Endothelial cell (in vitro differentiated cells): ENCODE data around the gene MARF1. TPM values are rescaled to one million over a fixed set of nuclear protein-coding genes. Genes with fewer than 3 reads are reported as not detected.
A peak's percentile ranks its signal among the peaks of the same experiment; 100 is the strongest.

Experiments used
- DNase-seq: peaks from one replicate; pipeline ENCODE4 v3.0.0; 2021; ENCODE audit warnings: low spot score
- H3K27ac Mint-ChIP-seq: one replicate; pipeline ENCODE4 v1.8.0; 2021; ENCODE audit warnings: mixed read lengths, inconsistent platforms; ENCODE audit not compliant: unreplicated experiment
- H3K27me3 Mint-ChIP-seq: one replicate; pipeline ENCODE4 v1.8.0; 2021; ENCODE audit warnings: mild to moderate bottlenecking, moderate library complexity, mixed read lengths, inconsistent platforms; ENCODE audit not compliant: unreplicated experiment
- H3K36me3 Mint-ChIP-seq: one replicate; pipeline ENCODE4 v1.8.0; 2021; ENCODE audit warnings: mild to moderate bottlenecking, low read depth, mixed read lengths, inconsistent platforms; ENCODE audit not compliant: unreplicated experiment
- H3K4me1 Mint-ChIP-seq: one replicate; pipeline ENCODE4 v1.8.0; 2021; ENCODE audit warnings: mild to moderate bottlenecking, mixed read lengths, inconsistent platforms; ENCODE audit not compliant: unreplicated experiment
- H3K4me3 Mint-ChIP-seq: one replicate; pipeline ENCODE4 v1.8.0; 2021; ENCODE audit warnings: mild to moderate bottlenecking, mixed read lengths, inconsistent platforms; ENCODE audit not compliant: unreplicated experiment
- H3K9me3 Mint-ChIP-seq: one replicate; pipeline ENCODE4 v1.8.0; 2021; ENCODE audit warnings: mixed read lengths, inconsistent platforms; ENCODE audit not compliant: unreplicated experiment
- CTCF ChIP-seq: fragments of 200-600 bp; sonication (generic); IDR thresholded peaks from one replicate; pipeline ENCODE4 v1.5.0; 2021; ENCODE audit warnings: antibody characterized with exemption; ENCODE audit not compliant: unreplicated experiment
- total RNA-seq: library from RNA; stranded (reverse); fragmentation: NEBNext Ultra II Directional; extraction: Animal tissue kit (Norgen Biotek cat#: 25700); gene quantifications from one replicate; pipeline ENCODE4 v1.2.1, GENCODE V29; 2021; ENCODE audit not compliant: unreplicated experiment

MARF1 gene
- total RNA-seq, 1 donor from 2014 or later = 55.2 TPM

GRCh38 chr16:15592324-15592723 is 50.6 kb downstream of the MARF1 start:
- peaks cover 34% of the 10 kb centered on the region for H3K36me3 Mint-ChIP-seq
- no peak overlapping the region for H3K27ac Mint-ChIP-seq
- H3K4me3 Mint-ChIP-seq = no peak overlapping the region
- H3K9me3 Mint-ChIP-seq = no peaks in the 10 kb centered on the region
- TF ChIP-seq CTCF = no peak
- peaks cover 32% of the 10 kb centered on the region for H3K4me1 Mint-ChIP-seq
- peaks cover 2% of the 10 kb centered on the region for H3K27me3 Mint-ChIP-seq
- DNase-seq = no peak

DNA sequence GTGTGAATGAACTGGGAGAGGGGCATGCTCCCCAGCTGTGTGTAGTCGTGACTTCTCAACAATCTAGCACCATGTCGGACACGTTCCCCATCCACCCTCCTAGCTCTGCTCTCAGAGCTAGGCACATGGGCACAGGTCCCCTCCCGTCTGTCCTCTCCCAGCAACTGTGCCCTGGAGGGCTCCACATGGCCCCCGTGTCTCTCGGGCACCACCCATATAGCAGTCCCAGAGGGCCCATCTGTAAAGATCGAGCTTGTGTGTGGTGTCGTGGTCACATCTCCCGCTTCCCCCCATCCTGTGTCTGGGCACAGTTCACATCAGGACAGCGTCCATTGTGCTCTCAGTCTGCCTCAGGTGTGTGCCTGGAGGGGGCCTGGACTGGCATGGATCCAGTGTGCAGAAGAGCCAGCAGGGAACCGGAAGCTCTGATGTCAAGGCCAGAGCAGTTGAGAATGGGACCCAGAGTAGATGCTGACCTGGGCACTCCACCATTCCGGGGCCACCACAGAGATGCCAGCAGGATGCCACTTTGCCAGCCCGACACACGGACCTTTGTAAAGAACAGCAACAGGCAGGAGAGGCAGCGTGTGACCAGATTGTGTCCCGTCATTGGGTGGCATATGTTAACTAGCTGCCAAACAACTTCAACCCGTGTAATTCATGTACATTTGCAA is 55.7 kb downstream of the MARF1 start:
- H3K27me3 Mint-ChIP-seq = peaks cover 3% of the 10 kb centered on the region
- no peak for TF ChIP-seq CTCF
- peaks cover 19% of the 10 kb centered on the region for H3K9me3 Mint-ChIP-seq
- H3K4me1 Mint-ChIP-seq = peaks cover 19% of the 10 kb centered on the region
- H3K4me3 Mint-ChIP-seq = peak overlapping the region; percentile 77
- peaks cover 42% of the 10 kb centered on the region for H3K36me3 Mint-ChIP-seq
- no peak overlapping the region for H3K27ac Mint-ChIP-seq
- DNase-seq = no peak

DNA sequence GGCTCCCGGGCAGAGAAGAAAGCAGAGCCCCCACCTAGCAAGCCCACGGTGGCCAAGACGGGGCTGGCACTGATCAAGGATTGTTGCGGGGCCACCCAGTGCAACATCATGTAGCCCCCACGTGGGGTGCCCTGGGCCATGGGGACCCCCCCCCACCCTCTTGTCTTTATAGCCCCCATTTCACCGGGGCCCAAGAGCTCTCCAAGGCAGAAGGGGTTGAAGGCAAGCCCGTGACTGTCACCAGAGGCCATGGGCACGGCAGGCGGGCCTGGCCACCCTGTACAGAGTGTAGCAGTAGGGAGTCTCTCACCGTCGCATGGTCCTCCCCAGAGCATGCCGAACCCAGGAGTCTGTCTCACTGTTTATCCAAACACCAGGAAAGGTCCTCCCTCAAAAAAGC is 56.2 kb downstream of the MARF1 start:
- peaks cover 19% of the 10 kb centered on the region for H3K9me3 Mint-ChIP-seq
- peaks cover 42% of the 10 kb centered on the region for H3K36me3 Mint-ChIP-seq
- H3K4me3 Mint-ChIP-seq = peak overlapping the region; percentile 77
- DNase-seq = no peak
- H3K27ac Mint-ChIP-seq = no peak overlapping the region
- no peak for TF ChIP-seq CTCF
- H3K4me1 Mint-ChIP-seq = peaks cover 22% of the 10 kb centered on the region
- peaks cover 3% of the 10 kb centered on the region for H3K27me3 Mint-ChIP-seq

DNA sequence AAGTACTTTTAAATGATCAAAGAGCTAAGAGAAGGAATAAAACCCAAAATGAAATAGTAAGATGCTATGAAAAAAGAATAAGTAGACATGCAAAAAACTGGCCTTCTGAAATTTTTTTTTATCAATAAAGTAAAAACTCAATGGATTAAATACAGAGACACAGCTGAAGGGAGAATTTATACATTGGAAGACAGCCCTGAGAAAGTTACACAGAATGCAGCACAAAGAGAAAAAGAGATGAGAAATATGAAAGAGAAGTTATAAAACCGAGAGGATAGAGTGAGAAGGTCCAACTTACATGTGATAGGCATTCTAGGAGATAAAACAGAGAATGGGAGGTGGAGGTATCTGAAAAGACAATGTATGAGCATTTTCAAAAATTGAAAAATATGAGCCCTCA is 57.0 kb downstream of the MARF1 start:
- Mint-ChIP-seq H3K9me3 (peaks cover 19% of the 10 kb centered on the region), H3K4me3 (peak overlapping the region; percentile 32), H3K4me1 (peaks cover 20% of the 10 kb centered on the region), H3K27ac (no peak overlapping the region), H3K36me3 (peaks cover 42% of the 10 kb centered on the region), H3K27me3 (peaks cover 2% of the 10 kb centered on the region)
- DNase-seq = no peak
- TF ChIP-seq CTCF = no peak

DNA sequence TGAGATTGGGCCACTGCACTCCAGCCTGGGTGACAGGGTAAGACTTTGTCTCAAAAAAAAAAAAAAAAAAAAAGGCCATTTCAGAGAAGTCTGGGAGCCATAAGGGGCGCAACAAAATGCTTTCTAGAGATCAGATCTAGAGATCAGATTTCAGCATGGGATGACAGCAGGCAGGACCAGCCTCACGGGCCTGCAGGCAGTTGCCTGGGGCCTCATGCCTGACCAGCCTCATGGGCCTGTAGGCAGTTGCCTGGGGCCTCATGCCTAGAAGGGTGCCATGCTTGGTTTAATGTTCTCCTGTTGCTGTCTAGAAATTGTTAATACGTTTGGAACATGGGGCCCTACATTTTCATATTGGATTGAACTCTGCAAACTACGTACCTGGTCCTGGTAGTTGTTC is 59.4 kb downstream of the MARF1 start:
- Mint-ChIP-seq H3K9me3 (peaks cover 19% of the 10 kb centered on the region), H3K27me3 (peaks cover 2% of the 10 kb centered on the region), H3K4me3 (no peak overlapping the region), H3K4me1 (peaks cover 16% of the 10 kb centered on the region), H3K27ac (no peak overlapping the region), H3K36me3 (peaks cover 37% of the 10 kb centered on the region)
- no peak for DNase-seq
- no peak for TF ChIP-seq CTCF
